ENCODE measurements around the gene PROM1. TPM values are rescaled to one million over a fixed set of nuclear protein-coding genes. Genes with fewer than 3 reads are reported as not detected.

The PROM1 gene
- total and polyA plus RNA-seq, 2 donors from 2014 or later: 28.8 to 276 TPM

GRCh38 chr4:16122308-16122711 is 38.5 kb upstream of the PROM1 start:
- no peaks in the 10 kb centered on the region for H3K4me1 ChIP-seq (ENCODE audit: control insufficient read depth in 2 of 3, insufficient read depth in 2 of 3, low read depth in 1 of 3, low read length in 3 of 3)
- no peak for TF ChIP-seq CTCF (IDR thresholded peaks at IDR 0.05; ENCODE audit: borderline replicate concordance, extremely low read depth, insufficient read depth)
- FAIRE-seq: no peak
- H3K9ac ChIP-seq (ENCODE audit: low read length in 3 of 3): no peak overlapping the region
- intact Hi-C loops (cut with DNase I): no loop called here
- H3K27ac ChIP-seq (ENCODE audit: low read depth in 2 of 2, low read length in 2 of 2): no peak overlapping the region
- no peaks in the 10 kb centered on the region for H3K9me3 ChIP-seq (ENCODE audit: control insufficient read depth in 2 of 3, insufficient read depth in 1 of 3, low read length in 3 of 3)
- H3K4me3 ChIP-seq (ENCODE audit: low read length in 3 of 3): no peak overlapping the region
- no peak for DNase-seq
- no peaks in the 10 kb centered on the region for H3K27me3 ChIP-seq (ENCODE audit: control insufficient read depth, insufficient read depth, low read length)
- H3K36me3 ChIP-seq (ENCODE audit: control insufficient read depth in 2 of 3, insufficient read depth in 3 of 3, low read length in 3 of 3): no peaks in the 10 kb centered on the region

DNA sequence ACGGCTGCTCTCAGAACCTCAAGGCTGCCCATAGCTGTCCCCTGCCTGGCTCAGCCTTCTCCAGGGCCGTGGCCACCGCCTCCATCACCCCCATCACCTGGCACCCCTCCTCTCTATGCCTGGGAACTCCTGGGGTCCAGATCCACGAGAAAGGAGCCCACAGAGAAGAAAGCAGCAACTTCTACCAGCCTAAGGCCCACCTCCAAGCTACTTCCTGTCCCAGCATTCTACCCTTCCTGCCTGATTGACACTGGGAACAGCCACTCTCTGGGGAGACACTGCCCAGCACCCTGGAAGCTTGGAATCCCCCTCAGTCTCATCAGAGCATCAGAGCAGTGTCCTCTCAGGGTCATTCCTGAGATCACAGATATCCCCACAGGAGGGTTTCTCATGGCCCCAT is 36.9 kb upstream of the PROM1 start:
- no peak for DNase-seq

GRCh38 chr4:16119981-16120380 is 36.2 kb upstream of the PROM1 start:
- DNase-seq (no peak), FAIRE-seq (no peak)
- Histone ChIP-seq H3K36me3 (ENCODE audit: control insufficient read depth in 2 of 3, insufficient read depth in 3 of 3, low read length in 3 of 3) (no peaks in the 10 kb centered on the region), H3K4me1 (ENCODE audit: control insufficient read depth in 2 of 3, insufficient read depth in 2 of 3, low read depth in 1 of 3, low read length in 3 of 3) (no peaks in the 10 kb centered on the region), H3K9me3 (ENCODE audit: control insufficient read depth in 2 of 3, insufficient read depth in 1 of 3, low read length in 3 of 3) (no peaks in the 10 kb centered on the region), H3K27ac (ENCODE audit: low read depth in 2 of 2, low read length in 2 of 2) (no peak overlapping the region), H3K9ac (ENCODE audit: low read length in 3 of 3) (no peak overlapping the region), H3K4me3 (ENCODE audit: low read length in 3 of 3) (no peak overlapping the region), H3K27me3 (ENCODE audit: control insufficient read depth, insufficient read depth, low read length) (no peaks in the 10 kb centered on the region)
- intact Hi-C loops (cut with DNase I): no loop called here
- TF ChIP-seq CTCF (IDR thresholded peaks at IDR 0.05; ENCODE audit: borderline replicate concordance, extremely low read depth, insufficient read depth): no peak

More for the DNA sequence above, 36.9 kb upstream of the PROM1 start:
- no peak for FAIRE-seq
- H3K4me1 ChIP-seq (ENCODE audit: control insufficient read depth in 2 of 3, insufficient read depth in 2 of 3, low read depth in 1 of 3, low read length in 3 of 3): no peaks in the 10 kb centered on the region
- H3K27me3 ChIP-seq (ENCODE audit: control insufficient read depth, insufficient read depth, low read length): no peaks in the 10 kb centered on the region
- H3K9ac ChIP-seq (ENCODE audit: low read length in 3 of 3): no peak overlapping the region
- H3K4me3 ChIP-seq (ENCODE audit: low read length in 3 of 3): no peak overlapping the region
- no peak overlapping the region for H3K27ac ChIP-seq (ENCODE audit: low read depth in 2 of 2, low read length in 2 of 2)
- H3K36me3 ChIP-seq (ENCODE audit: control insufficient read depth in 2 of 3, insufficient read depth in 3 of 3, low read length in 3 of 3): no peaks in the 10 kb centered on the region
- H3K9me3 ChIP-seq (ENCODE audit: control insufficient read depth in 2 of 3, insufficient read depth in 1 of 3, low read length in 3 of 3): no peaks in the 10 kb centered on the region
- no peak for TF ChIP-seq CTCF (IDR thresholded peaks at IDR 0.05; ENCODE audit: borderline replicate concordance, extremely low read depth, insufficient read depth)
- intact Hi-C loops (cut with DNase I): no loop called here

GRCh38 chr4:16118090-16118489 is 34.3 kb upstream of the PROM1 start:
- intact Hi-C loops (cut with DNase I): no loop called here
- Histone ChIP-seq H3K4me3 (ENCODE audit: low read length in 3 of 3) (no peak overlapping the region), H3K27me3 (ENCODE audit: control insufficient read depth, insufficient read depth, low read length) (no peaks in the 10 kb centered on the region), H3K36me3 (ENCODE audit: control insufficient read depth in 2 of 3, insufficient read depth in 3 of 3, low read length in 3 of 3) (no peaks in the 10 kb centered on the region), H3K27ac (ENCODE audit: low read depth in 2 of 2, low read length in 2 of 2) (no peak overlapping the region), H3K9ac (ENCODE audit: low read length in 3 of 3) (no peak overlapping the region), H3K4me1 (ENCODE audit: control insufficient read depth in 2 of 3, insufficient read depth in 2 of 3, low read depth in 1 of 3, low read length in 3 of 3) (peaks cover 0 to 2% (median 0%) of the 10 kb centered on the region in 3 donors), H3K9me3 (ENCODE audit: control insufficient read depth in 2 of 3, insufficient read depth in 1 of 3, low read length in 3 of 3) (no peaks in the 10 kb centered on the region)
- FAIRE-seq: no peak
- no peak for DNase-seq
- no peak for TF ChIP-seq CTCF (IDR thresholded peaks at IDR 0.05; ENCODE audit: borderline replicate concordance, extremely low read depth, insufficient read depth)

Measured in kidney (tissue), 14 donors.